ENCODE measurements around the gene C1orf21.
"Not testable (repeated sequence)": the region's sequence is repeated elsewhere in the genome, so short reads cannot be mapped to it uniquely, and the experiment has no call there.

Gene C1orf21, protein sequence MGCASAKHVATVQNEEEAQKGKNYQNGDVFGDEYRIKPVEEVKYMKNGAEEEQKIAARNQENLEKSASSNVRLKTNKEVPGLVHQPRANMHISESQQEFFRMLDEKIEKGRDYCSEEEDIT

DNA sequence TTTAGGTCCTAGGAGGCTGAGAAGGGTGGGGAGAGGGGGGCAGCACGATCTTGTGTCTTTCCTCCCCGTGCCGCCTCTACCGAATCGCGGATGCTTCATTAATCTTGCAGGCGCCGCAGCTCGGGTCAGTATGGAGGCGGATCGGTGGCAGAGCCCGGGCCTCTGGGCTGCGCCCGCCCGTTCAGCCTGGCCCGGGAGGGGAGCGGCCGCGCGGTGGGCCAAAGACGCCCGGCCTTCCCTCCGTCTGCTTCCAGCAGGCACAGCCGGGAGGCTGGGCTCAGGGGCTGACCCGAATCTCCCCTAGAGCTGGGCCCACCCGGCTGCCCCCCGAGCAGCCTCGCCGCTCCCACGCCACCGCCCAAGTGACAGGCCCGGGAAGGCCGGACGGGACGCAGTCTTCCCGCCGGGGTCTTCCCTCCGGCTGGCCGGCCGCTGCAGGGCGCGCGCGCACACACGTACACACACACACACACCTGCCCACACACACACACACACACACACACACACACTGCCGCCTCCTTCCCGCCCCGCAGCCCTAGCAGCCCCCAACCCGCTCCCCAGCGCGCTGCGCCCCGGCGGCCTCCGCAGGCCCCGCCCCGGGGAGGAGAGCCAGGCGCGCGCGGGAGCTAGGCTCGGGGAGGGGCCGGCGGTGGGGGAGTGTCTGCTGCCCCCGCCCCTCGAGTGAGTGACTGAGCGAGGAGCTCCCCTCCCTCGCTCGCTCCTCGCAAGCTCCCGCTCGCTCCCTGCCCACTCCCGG, at the start of gene C1orf21:
TSS of gene C1orf21 (plus strand) at position 718 of the 757 bp plus-strand sequence. CDS start 90,481 bp downstream, outside the sequence.
- peak; percentile 89 to 91 for DNase-seq
- TF ChIP-seq GATA1 (IDR thresholded peaks at IDR 0.05; ENCODE audit: low read depth, low read length) (no peak), POLR2A (IDR thresholded peaks at IDR 0.05; ENCODE audit: low read length) (no peak)

DNA sequence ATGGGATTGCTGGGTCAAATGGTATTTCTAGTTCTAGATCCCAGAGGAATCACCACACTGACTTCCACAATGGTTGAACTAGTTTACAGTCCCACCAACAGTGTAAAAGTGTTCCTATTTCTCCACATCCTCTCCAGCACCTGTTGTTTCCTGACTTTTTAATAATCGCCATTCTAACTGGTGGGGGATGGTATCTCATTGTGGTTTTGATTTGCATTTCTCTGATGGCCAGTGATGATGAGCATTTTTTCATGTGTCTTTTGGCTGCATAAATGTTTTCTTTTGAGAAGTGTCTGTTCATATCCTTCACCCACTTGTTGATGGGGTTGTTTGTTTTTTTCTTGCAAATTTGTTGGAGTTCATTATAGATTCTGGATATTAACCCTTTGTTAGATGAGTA, 49.0 kb upstream of the C1orf21 start:
- not testable (repeated sequence) for DNase-seq

DNA sequence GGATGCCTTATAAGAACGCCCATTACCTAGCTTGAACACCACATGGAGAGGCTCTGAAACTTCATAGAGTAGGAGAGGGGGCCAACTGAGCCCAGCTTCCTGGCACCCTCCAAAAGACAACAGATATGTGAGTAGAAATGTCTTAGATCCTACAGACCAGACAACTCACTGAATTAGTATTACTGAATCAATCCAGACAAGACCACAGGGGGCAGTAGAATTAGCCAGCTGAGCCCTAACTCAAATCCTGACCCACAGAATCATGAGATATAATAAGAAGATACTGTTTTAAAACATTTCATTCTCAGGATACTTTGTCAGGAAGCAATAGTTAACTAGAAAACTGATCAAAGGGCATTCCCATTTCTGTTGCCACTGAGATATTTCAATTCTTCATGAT, 45.8 kb upstream of the C1orf21 start:
- DNase-seq, result no peak
- TF ChIP-seq POLR2A (IDR thresholded peaks at IDR 0.05; ENCODE audit: low read length), result no peak
- TF ChIP-seq GATA1 (IDR thresholded peaks at IDR 0.05; ENCODE audit: low read depth, low read length), result no peak

DNA sequence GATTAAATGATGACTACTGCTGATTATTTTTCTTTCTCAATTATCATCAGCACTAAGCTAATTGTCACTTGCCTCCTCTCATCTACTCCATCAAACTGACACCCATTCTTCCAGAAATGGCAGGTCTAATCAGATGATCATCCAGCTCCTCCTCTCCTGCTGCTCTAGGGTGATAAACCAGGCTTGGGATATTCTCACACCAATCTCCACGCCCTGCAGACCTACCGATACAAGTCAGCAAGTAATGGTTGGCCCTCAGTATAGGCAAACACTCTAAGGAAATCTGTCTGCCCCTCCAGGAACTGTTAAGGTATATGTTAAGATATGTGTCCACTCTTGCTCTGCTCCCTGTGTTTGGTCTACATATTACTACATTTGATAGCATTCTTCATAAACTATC, 36.3 kb upstream of the C1orf21 start:
- peak; percentile 47 to 85 for DNase-seq
- no peak for TF ChIP-seq POLR2A (IDR thresholded peaks at IDR 0.05; ENCODE audit: low read length)
- TF ChIP-seq GATA1 (IDR thresholded peaks at IDR 0.05; ENCODE audit: low read depth, low read length), result no peak

DNA sequence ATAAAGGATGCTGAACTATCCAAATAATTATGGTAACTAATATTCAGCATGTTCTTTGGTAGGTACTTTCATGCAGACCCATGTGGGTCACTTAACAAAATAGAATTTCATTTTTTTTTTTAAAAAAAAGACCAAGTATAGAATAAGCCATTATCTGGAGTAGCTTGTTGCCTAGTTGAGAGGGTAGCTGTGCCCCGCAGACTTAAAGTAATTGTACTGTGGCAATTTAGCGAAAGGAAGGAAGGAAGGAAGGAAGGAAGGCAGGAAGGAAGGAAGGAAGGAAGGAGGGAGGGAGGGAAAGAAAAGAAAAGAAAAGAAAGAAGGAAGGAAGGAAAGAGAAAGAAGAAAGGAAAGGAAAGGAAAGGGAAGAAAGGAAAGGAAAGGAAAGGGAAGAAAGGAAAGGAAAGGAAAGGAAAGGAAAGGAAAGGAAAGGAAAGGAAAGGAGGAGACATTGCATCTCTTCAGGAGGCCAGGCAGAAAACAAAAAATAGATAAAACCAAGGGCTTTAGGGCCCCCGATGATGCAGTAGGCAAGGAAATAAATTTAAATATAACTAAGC, 35.3 kb upstream of the C1orf21 start:
- no peak for DNase-seq
- TF ChIP-seq GATA1 (IDR thresholded peaks at IDR 0.05; ENCODE audit: low read depth, low read length), result no peak
- no peak for TF ChIP-seq POLR2A (IDR thresholded peaks at IDR 0.05; ENCODE audit: low read length)

DNA sequence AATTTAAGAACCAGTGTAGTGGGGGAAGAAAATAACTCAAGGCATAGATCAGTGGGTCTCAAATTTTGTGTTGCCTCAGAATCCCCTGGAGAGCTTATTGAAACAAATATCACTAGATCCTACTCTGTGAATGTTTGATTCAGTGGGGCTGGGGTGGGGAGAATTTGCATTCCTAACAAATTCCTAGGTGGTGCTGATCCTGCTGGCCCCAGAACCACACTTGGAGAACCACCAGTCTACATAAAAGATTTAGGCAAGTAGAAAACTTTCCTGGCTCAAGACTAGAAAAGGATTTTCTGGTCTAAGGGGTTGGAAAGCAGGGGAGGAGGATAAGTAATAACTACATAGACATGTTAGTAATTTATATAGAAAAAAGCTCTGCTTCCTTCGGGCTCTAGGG, 34.1 kb upstream of the C1orf21 start:
- no peak for TF ChIP-seq GATA1 (IDR thresholded peaks at IDR 0.05; ENCODE audit: low read depth, low read length)
- TF ChIP-seq POLR2A (IDR thresholded peaks at IDR 0.05; ENCODE audit: low read length), result no peak
- no peak for DNase-seq

DNA sequence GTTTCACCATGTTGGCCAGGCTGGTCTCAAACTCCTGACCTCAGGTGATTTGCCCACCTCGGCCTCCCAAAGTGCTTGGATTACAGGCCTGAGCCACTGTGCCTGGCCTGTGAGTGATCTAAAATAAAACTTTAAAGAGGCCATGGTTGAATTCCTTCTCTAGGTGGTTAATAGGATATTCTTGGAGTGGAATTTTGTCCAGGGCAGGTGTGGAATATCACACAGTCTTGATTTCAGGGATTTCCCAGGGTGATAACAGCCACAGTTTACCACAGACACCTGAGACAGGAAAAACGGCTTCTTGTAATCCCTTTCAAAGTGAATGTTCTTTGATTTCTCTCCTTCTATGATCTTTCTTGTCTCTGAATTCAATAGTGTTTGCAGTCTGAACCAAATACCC, 32.1 kb upstream of the C1orf21 start:
- TF ChIP-seq POLR2A (IDR thresholded peaks at IDR 0.05; ENCODE audit: low read length), result no peak
- no peak for DNase-seq

DNA sequence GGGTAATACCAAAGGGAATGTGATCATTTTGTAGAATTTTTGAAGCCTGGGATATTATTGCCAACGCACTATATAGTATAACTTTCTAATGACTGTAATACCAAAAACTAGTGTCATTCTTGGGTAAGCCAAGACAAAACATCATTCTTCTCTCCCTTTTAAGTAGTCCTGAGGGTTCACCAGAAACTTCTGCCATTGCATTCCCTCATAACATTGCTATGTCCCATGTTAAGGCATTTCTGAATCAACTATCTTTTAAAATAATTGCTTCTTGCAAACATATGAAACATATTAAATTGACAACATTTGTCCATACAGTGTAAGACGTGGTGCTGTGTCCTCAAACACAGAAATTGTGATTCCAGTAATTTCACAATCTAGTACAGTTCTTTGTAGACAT, 29.9 kb upstream of the C1orf21 start:
- DNase-seq, result no peak
- no peak for TF ChIP-seq GATA1 (IDR thresholded peaks at IDR 0.05; ENCODE audit: low read depth, low read length)

DNA sequence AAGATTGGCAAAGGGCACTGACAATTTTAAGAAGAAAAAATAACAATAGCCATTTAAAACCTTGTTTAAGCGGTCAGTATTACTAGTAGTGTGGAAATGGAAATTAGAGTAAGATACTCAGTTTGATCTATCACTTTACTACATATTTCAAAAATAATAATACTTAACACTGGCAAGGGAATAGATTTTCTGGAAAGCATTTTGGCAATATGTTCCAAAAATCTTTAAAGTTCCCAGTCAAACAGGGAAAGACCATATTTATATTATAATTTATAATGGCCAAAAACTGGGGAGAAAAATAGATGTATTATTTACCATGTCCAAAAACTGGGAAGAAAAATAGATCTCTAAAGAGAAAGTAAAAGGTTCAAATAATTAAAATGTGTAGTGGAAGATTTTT, 28.6 kb upstream of the C1orf21 start:
- DNase-seq, result no peak
- TF ChIP-seq POLR2A (IDR thresholded peaks at IDR 0.05; ENCODE audit: low read length) (no peak), GATA1 (IDR thresholded peaks at IDR 0.05; ENCODE audit: low read depth, low read length) (no peak)

DNA sequence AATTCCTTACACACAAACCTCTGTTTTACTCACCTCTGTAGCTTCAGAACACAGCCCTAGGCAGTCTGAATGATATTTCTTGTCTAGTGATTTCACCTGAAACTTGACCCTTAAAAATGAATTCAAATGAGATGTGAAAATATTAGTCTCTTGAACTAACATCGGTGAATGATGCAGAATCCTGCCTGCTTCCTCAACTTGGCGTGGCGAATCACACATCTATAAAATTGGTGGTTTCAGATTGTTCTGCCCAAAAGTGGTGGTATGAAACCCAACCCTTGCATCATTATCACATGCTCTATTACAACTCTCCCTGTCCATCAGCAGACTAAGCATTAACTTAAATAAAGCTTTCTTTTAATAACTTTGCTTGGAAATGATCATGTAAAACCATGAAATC, 26.9 kb upstream of the C1orf21 start:
- TF ChIP-seq GATA1 (IDR thresholded peaks at IDR 0.05; ENCODE audit: low read depth, low read length) (no peak), POLR2A (IDR thresholded peaks at IDR 0.05; ENCODE audit: low read length) (no peak)
- no peak for DNase-seq

DNA sequence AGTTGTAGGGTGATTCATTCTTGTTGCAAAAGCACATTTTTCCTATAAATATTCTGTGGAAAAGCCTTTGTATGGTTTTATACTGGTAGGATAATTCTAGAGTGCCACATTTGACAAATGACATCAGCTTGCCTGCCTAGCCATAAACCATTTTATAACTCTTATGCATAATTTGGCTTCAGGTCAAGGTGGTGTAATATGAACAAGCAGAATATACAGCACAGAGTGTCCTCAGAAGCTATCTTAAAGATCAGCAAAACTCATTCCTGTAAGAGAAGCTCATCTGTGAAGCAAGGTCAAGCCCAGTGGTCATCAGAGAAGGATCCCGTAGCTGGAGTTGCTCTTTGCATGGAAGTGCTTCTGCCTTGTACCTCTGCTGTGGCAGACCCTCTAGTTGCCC, 24.0 kb upstream of the C1orf21 start:
- DNase-seq, result no peak
- no peak for TF ChIP-seq POLR2A (IDR thresholded peaks at IDR 0.05; ENCODE audit: low read length)
- TF ChIP-seq GATA1 (IDR thresholded peaks at IDR 0.05; ENCODE audit: low read depth, low read length), result no peak

DNA sequence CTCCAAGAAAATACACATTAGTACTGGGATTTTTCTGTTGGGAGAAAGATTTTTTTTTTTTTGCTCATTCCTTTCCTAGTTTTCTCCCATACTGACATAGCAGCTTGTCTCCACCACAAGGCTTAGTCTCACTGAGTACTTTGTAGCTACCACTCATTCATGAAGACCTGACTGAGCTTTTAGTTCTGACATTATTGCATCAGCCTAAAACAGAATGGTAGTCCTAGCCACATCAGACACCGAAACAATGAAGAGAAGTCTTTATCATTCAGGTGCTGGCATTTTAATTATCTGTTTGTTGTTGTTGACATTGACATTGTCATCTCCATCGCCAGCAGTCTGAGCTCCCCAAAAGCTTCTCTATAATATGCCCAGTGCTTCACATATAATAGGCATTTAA, 21.1 kb upstream of the C1orf21 start:
- DNase-seq, result no peak
- no peak for TF ChIP-seq GATA1 (IDR thresholded peaks at IDR 0.05; ENCODE audit: low read depth, low read length)
- TF ChIP-seq POLR2A (IDR thresholded peaks at IDR 0.05; ENCODE audit: low read length), result no peak

DNA sequence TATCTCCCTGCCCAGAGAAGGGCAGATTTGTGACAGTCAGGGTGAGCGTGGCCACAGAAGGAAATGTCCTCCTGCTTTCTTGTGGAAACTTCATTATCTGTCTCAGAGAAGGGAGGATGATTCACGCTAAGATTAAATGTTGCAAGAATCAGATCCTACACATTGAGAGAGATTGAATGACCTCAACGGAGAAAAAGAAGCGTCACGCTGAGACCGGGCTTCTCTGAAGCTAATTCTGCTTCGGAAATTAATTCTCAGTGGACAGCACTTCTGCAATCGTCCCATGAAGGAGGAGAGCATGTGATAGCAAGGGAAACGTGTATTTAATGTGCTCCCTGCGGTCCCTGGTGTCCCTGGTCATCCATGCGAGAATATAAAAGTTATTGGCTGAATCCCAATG, 19.8 kb upstream of the C1orf21 start:
- DNase-seq, result peak in 1 of 2 experiments; percentile 6
- TF ChIP-seq POLR2A (IDR thresholded peaks at IDR 0.05; ENCODE audit: low read length) (no peak), GATA1 (IDR thresholded peaks at IDR 0.05; ENCODE audit: low read depth, low read length) (no peak)

DNA sequence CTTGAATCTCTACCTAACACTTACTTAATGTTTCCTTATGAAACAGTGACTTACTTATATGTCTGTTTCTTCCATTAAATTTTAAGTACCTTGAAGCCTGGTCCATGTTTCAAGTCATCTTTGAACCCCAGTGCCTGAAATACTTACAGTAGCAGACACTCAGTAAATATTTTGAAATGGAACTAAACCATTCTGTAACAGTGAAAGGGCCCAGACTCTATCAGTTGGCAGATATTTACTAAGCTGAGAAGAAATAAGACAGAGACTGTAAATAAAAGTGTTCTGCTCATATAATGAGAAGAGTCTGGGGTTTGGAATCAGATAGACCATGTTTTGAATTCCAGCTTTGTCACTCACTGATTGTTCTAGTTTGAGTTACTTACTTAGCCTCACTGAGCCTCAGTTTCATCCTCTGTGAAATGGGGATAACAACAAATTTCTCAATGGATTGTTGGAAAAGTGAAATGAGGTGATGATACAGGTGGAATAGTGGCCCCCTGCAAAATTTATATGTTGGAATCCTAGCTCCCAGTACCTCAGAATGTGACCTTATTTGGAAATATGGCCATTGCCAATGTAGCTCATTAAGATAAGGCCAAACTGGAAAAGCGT, 19.3 kb upstream of the C1orf21 start:
- no peak for DNase-seq
- TF ChIP-seq POLR2A (IDR thresholded peaks at IDR 0.05; ENCODE audit: low read length), result no peak
- TF ChIP-seq GATA1 (IDR thresholded peaks at IDR 0.05; ENCODE audit: low read depth, low read length), result no peak

DNA sequence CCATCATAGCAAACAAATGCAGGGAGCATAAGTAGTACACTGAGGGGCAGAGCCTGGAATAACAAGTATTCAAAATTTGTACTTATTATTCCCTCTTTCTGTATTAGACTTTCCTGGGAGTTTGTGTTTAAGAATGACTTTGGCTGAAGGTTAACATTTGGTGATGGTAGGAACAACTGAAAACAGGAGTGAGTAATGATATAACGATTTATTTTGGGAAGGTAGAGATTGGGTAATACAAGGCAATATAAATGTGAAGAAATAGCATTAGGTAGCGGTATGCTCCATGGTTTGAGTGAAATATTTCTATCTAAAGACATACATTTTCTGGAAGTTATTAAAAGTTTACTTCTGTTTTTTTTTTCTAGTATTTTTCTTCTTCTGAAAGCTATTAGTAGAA, 18.5 kb upstream of the C1orf21 start:
- TF ChIP-seq POLR2A (IDR thresholded peaks at IDR 0.05; ENCODE audit: low read length), result no peak
- TF ChIP-seq GATA1 (IDR thresholded peaks at IDR 0.05; ENCODE audit: low read depth, low read length), result no peak
- DNase-seq, result no peak
